ENCODE data around the gene ANKRD39. TPM values are rescaled to one million over a fixed set of nuclear protein-coding genes. Genes with fewer than 3 reads are reported as not detected.
"Not testable (repeated sequence)": the region's sequence is repeated elsewhere in the genome, so short reads cannot be mapped to it uniquely, and the experiment has no call there.

ANKRD39 gene
- total RNA-seq, 3 donors from 2014 or later: 11.2 to 14.1 (median 12.2) TPM

- Histone ChIP-seq H3K36me3 (ENCODE audit: low read depth) (no peaks in the 10 kb centered on the region), H3K4me3 (no peak overlapping the region), H3K4me1 (ENCODE audit: low read depth) (peaks cover 36% of the 10 kb centered on the region), H3K9me3 (no peaks in the 10 kb centered on the region)
- no peak for ATAC-seq
- no peak for DNase-seq
- no peak for TF ChIP-seq CTCF (IDR thresholded peaks at IDR 0.05)
- intact Hi-C loops (cut with DNase I, micrococcal nuclease): loop anchor here in 1 of 2 donors (5.0 kb wide), 1 partner anchor 87 kb away; no protein-coding TSS in a partner anchor
Measured at GRCh38 chr2:96865654-96866053, 7.8 kb upstream of the ANKRD39 start.

DNA sequence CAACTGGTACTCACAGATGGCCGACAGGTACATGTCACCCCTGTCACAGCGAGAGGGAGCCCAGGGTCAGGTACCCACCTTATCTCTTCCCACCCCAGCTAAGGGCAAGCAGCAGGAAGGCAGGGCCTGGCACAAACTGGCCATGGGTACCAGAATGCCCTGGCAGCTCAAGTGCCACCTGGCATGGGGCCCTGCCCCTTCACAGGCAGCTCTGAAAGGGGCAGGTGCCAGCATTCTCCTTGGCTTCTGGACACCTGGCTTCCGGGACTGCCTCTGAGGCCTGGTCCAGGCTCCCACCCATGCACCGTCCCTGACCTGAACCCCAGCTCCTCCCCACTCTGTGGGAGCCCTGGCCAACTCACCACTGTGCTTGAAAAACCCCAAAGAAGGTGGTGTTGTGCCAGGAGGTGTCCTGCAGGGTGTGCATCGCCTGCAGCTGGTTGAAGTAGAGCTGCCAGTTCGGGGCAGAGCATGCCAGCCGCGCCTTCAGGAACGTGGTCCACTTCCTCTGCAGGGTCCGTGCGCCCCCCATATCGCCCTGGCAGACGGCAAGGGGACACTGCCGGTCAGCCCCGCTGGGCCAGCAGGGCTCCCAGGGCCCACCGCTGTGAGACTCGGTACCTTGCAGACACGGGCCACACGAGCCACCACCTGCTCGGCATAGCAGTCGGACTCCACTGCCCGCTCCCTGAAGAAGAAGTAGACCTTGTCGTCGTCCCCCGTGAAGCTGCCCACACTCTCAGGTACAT lies 6.7 kb upstream of the ANKRD39 start:
- H3K36me3 ChIP-seq (ENCODE audit: low read depth): no peaks in the 10 kb centered on the region
- H3K4me1 ChIP-seq (ENCODE audit: low read depth): peaks cover 32% of the 10 kb centered on the region
- TF ChIP-seq CTCF (IDR thresholded peaks at IDR 0.05): no peak
- no peaks in the 10 kb centered on the region for H3K9me3 ChIP-seq
- intact Hi-C loops (cut with DNase I, micrococcal nuclease): loop anchor here in 1 of 2 donors (5.0 kb wide), 1 partner anchor 88 kb away; no protein-coding TSS in a partner anchor
- no peak for DNase-seq
- no peak overlapping the region for H3K4me3 ChIP-seq
- no peak for ATAC-seq

GRCh38 chr2:96863575-96864342 lies 5.9 kb upstream of the ANKRD39 start:
- DNase-seq (no peak), ATAC-seq (no peak)
- H3K36me3 ChIP-seq (ENCODE audit: low read depth): no peaks in the 10 kb centered on the region
- H3K9me3 ChIP-seq: no peaks in the 10 kb centered on the region
- intact Hi-C loops (cut with DNase I, micrococcal nuclease): no loop called here
- TF ChIP-seq CTCF (IDR thresholded peaks at IDR 0.05): no peak
- H3K4me3 ChIP-seq: no peak overlapping the region
- H3K4me1 ChIP-seq (ENCODE audit: low read depth): peaks cover 30% of the 10 kb centered on the region

- H3K36me3 ChIP-seq (ENCODE audit: low read depth); H3K4me3 ChIP-seq; H3K9me3 ChIP-seq; ATAC-seq; DNase-seq; intact Hi-C loops (cut with DNase I, micrococcal nuclease): not testable (repeated sequence)
- peaks cover 35% of the 10 kb centered on the region for H3K4me1 ChIP-seq (ENCODE audit: low read depth)
Measured at GRCh38 chr2:96863056-96863455, 5.2 kb upstream of the ANKRD39 start.

- TF ChIP-seq CTCF (IDR thresholded peaks at IDR 0.05): no peak
- H3K4me3 ChIP-seq: no peak overlapping the region
- no peak for ATAC-seq
- DNase-seq: no peak
- H3K9me3 ChIP-seq: no peaks in the 10 kb centered on the region
- peaks cover 26% of the 10 kb centered on the region for H3K4me1 ChIP-seq (ENCODE audit: low read depth)
- intact Hi-C loops (cut with DNase I, micrococcal nuclease): no loop called here
- H3K36me3 ChIP-seq (ENCODE audit: low read depth): no peaks in the 10 kb centered on the region
Measured at GRCh38 chr2:96861074-96861473, 3.3 kb upstream of the ANKRD39 start.

All from mucosa of descending colon (tissue), 3 donors.